Activated CD8-positive, alpha-beta memory T cell treated with anti-CD3 and anti-CD28 coated beads for 48 hours (primary cell): ENCODE results near the gene UBE3C.

Source experiments
- DNase-seq, 3 experiments: peaks; one replicate each; pipeline ENCODE4 v3.0.0-alpha.2; 2020; ENCODE audit warnings: low read depth in 2 of 3, low spot score in 2 of 3

The UBE3C gene

DNA sequence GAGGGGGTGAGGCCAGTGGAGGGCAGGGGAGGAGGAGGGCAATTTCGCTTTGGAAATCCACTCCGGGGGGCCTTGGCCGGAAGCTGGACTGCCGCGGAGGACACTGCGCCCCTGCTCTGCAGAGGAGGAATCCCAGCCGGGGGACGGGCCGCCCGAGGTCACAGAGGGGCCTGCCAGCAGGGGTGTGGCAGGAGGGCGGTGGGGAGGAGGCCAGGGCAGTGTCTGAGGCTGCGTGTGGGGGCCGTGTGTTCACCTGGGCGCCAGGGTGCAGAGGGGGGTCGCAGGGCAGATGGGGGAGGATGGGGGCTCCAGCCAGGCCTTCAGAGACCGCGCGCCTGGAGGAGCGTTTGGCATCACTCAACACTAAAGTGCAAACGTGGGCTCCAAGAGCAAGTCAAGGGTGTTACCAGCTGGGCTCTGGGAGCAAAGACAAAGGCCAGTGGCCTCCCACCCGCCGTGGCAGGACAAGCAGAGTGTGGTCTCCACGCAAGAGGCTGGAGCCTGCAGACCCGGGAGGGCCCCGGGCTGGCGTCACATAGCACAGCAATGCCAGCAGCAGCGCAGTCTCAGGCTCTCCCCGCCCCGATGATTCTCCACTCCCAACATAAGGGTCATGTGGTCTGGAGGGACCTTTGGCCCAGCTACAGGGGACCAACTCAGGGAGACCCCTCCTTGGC is 152.8 kb downstream of the UBE3C start:
- no peak for DNase-seq

DNA sequence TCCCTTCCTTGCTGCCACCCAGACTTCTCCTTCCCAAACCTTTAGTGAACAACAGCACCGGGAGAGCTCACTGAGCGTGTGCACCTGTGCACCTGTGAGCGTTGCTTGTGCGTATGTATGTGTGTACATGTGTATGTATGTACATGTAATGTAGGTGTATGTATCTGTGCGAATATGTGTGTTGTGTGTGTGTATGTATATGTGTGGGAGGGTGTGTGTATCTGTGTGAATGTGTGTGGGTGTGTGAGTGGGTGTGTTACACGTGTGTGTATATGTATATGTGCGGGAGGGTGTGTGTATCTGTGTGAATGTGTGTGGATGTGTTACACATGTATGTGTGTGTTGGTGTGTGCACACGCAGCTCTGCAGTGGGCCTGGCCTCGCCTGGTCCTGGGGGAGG is 153.5 kb downstream of the UBE3C start:
- no peak for DNase-seq

DNA sequence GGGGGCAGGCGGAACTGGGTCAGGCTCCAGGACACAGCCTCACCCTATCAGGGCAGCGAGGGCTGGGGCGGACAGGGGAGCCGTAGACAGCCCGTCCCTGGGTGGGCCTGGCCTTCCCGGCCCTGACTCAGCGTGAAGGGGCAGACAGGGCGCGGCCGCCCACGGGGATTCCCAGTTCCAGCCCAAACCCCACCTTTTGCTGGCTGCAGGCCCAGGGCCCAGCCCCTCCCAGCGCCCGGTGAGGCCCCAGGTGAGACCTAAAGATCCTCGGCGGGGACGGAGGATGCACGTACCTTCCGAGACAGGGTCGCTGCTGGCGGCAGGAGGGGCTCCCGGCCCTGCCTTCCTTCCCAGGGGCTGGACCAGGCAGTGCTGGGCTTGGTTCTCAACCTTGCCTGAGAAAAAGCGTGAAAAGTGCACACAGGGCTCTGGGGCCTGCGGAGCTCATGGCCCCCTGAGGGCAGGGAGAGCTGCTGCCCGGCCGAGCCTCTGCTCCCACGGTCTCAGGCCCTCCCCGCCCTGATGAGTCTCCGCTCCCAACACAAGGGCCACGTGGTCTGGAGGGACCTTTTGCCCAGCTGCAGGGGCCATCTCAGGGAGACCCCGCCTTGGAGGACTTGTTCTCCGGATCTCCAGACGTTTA is 154.2 kb downstream of the UBE3C start:
- no peak for DNase-seq

DNA sequence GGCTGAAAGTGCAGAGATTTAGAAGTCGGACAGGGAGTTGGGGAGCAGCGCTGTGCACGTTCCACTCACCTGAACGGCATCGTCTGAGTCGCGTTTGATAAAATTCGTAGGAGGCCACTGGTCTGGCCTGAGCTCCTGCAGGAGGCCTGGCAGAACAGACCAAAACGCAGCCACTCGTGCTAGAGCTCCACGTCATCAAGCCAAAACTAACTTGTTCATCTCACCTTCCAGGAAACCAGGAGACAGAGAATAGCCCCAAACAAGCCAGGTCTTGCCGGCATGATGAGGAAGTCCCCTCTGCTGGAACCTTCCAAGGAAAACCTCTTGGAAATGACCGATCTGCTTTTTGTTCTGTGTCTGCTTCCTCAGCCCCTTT is 154.7 kb downstream of the UBE3C start:
- DNase-seq: no peak

DNA sequence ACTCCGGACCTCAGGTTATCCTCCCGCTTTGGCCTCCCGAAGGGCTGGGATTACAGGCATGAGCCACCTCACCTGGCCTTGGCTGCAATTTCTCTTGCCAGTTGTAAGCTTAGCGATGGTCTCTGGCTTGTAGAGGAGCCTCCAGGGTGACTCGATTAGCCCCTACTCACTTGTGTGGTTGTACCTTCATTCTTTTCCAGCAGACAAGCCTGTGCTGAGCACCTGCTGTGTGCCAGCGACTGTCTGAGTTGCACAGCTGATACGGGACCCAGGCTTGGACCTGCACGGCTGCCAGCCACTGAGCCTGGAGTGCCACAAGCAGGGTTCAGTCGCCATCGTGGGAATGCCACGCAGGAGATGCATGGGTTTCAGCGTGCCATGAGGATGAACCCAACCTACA is 156.0 kb downstream of the UBE3C start:
- no peak for DNase-seq

DNA sequence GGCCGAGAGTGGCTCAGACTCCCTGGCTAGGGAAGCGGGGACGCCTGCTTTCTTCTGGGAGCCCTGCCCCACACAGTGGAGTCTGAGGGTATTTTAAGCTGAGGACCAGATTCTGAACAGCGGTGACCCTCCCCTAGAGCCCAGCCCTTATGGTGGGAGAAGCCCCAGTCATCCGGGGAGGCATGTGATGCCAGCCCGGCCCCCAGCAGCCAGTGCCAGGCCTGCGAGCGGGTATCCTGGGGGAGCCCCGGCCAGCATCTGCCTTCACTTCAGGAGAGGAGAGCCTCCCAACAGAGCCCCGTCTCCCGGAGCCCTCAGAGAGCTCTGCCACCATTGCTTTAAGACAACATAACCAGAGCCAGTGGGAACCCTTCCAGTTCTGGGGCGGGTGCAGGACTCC is 156.6 kb downstream of the UBE3C start:
- DNase-seq: no peak

DNA sequence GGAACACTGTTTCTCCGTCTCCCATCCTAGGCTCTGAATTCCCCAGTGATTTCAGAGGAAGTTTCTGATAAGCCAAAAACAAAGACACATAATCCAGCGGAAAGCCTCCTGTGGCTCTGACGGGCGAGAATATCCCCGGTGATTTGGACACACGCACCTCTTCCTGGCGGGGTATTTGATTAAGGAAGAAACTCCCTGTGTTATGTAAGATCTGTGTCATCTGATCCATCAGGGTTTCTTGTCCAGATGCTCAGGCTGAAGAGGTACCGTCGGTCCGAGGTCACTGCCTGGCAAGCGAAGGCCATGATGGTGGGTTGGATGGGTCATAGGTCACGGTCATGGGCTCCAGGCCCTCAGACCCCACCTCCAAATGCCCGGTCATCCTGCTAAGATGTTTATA is 158.5 kb downstream of the UBE3C start:
- no peak for DNase-seq

DNA sequence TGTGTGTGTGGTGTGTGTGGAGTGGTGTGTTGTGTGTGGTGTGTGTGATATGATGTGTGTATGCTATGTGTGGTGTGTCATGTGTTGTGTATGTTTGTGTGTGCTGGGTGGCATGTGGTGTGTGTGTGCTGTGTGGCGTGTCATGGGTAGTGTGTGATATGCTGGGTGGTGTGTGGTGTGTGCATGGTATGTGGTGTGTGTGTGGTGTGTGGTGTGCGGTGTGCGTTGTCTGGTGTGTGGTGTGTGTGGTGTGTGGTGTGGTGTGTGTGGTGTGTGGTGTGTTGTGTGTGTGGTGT is 160.5 kb downstream of the UBE3C start:
- DNase-seq: no peak

DNA sequence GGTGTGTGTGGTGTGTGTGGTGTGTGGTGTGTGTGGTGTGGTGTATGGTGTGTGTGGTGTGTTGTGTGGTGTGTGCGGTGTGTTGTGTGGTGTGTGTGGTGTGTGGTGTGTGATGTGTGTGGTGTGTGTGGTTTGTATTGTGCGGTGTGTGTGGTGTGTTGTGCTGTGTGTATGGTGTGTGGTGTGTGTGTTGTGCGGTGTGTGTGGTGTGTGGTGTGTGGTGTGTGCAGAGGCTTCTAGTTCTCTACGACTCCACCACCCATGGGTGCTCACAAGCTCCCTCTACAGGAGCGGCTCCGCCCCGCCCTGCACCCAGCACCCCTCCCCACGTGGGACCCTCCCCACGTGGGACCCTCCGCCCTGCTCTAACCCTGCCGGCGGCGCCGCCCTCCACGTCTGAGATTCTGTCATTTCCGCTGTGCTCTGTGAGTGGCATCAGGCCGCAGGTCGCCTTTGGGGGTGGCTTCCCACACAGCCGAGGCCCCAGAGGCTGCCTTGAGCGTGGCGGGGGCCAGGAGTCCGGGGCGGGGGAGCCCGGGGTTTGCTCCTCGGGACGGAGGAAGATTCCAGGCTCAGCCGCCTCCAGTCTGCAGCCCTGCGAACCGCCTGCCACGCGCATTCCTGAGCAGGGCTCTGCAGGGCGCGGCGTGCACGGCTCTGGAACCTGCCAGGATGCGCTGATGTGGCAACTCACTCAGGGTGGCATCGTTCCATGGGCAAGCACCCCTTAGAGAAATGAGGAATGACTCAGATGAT is 161.1 kb downstream of the UBE3C start:
- DNase-seq: no peak

DNA sequence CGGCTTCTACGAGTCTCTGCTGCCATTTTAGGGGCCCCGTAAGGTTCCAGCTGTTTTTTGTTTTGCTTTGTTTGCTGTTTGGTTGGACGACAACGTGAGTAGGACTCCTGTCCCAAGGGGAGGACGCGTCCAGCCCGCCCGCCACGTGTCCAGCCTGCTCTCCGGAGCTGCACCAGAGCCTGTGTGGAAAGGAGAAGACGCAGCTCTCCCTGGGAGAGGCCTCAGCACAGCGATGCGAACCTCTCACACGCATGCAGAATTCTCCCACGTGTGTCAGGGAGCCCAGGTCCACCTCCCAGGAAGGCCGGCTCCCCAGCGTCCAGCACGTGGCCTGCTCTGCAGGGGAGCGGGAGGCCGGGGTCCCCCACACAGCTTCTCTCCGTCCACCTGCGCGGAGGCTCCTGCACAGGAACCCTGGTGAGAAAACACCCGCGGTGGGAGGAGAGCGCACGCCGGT is 161.7 kb downstream of the UBE3C start:
- no peak for DNase-seq

DNA sequence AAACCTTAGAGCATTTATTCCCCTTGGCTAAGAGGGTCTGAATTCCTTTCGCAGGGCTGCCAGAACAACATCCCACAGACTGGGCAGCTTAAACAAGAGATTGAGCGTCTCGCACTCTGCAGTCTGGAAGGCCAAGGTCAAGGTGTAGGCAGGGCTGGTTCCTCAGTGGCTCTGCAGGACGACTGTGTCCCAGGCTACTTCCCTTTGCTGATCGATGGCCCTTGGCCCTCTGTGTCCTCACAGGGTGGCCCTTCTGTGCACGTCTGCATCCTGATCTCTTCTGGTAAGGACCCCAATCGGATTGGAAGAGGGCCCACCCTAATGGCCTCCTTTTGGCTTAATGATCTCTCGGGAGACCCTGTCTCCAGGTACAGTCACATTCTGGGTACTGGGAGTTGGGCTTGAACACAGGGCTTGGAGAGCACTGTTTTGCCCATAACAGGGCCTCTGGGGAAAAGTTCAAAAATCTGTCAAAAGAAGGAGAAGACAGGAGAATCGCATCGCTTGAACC is 162.9 kb downstream of the UBE3C start:
- no peak for DNase-seq

DNA sequence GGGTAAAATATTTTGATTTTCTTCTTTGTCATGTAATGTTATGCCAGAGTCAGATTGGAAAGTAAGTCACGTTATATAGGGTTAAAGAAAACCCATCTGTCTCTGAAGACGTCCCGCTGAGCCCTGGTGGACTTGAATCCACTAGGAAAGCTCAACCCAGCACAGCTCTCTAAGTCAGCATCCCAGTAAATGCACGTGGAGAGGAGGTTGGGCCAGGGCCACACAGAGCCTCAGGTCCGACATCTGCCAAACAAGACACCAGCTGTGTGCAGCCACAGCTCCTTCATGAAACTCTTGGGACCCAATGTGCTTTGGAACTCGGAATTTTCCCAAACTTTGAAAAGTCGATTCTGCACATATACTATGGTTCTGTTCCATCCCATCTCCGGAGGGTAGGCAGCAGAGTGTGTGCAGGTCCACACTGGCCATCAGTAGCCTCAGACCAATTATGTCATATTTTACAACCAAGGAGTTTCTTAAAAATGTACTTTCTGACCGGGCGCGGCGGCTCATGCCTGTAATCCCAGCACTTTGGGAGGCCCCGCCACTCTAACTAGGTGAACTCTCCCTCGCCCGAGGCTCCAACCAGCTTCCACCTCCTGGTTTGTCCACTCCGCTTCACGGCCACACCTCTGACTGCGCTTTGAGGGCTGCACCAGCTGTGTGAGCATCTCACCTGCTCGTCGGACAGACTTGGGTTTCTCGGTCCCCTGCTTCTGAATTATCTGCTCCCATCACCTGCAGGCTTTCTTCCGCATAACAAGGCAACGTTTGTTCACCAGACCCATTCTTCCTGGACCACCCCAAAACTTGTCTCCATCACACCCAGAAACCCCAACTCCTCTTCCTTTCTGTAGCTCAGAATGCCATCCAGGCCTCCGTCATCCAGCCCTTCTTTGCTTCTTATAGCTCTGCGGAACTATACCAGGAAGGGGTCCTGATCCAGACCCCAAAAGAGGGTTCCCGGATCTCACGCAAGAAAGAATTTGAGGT is 168.4 kb downstream of the UBE3C start:
- no peak for DNase-seq

DNA sequence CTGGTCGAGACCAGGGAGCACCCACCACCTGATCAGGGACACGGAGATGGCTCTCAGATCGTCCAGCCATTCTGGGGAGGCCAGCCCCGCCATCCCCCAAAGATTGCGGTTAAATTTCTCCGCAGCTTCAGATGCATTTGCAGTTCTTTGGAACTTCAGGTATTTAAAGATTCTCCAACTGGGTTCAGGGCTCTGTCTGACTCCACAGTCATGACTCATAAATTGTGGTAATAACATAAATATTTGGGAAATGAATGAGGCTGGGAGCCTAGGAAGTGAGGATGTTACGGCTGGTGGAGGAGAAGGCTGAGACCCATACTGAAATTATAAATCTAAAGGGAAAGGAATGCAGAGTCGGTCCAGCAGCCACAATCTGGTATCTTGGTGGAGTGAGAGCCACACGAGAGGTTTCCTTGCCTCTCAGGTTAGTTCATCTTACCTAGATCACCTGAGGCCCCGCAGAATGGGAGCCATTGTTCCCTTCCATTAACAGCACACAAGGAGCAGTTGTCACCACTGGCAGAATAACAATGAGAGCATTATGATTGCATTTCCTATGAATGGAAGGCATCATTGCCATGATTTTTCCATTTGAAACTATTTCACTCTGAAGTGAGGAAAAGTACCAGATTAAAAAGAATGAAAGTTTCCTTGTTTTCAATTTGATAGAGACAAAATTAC is 171.4 kb downstream of the UBE3C start:
- DNase-seq: no peak

DNA sequence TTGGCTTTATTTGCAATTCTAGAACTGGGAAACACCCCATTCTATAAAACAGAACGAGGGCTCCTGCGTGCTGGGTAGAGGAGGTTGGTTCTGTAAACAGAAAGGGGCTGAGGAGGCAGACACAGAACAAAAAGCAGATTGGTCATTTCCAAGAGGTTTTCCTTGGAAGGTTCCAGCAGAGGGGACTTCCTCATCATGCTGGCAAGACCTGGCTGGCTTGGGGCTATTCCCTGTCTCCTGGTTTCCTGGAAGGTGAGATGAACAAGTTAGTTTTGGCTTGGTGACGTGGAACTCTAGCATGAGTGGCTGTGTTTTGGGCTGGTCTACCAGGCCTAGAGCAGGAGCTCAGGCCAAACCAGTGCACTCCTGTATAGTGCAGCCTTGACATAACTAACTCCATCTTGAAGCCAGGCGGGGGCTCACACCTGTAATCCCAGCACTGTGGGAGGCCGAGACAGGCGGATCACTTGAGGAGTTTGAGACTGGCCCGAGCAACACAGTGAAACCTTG is 172.0 kb downstream of the UBE3C start:
- no peak for DNase-seq

DNA sequence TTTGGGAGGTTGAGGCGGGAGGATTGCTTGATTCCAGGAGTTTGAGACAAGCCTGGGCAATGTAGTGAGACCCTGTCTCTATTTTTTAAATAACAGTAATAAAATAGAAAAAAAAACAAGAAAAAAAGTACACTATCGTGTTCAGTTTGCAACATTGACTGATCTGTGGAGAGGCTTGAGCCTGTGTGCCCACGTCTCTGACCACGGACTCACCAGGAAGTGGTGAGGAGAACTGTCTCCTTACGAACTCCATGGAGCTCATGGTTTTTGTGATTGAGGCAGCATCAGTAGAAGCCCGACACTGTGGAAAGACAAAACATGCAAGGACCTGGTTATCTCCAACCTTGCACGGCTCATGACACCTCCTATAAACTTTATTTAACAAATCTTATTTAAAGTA is 174.2 kb downstream of the UBE3C start:
- no peak for DNase-seq

DNA sequence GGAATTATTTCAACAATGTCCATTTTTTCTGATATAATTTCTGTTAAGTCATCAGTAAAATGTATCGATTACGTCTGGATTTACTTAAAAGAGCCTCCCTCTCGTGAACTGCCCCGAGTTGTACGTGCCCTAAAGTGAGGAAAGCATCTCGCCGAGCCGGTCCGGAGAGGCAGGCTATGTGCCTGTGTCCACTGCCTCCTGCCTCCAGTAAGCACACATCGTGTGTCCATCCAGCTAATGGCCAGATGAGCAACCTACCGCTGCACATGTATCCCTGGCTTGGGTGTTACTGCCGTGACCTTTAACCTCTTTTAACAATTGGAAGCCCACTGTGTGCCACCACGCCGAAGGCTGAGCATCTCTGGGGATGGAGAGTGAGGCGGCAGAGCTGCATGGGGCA is 174.9 kb downstream of the UBE3C start:
- DNase-seq: no peak

DNA sequence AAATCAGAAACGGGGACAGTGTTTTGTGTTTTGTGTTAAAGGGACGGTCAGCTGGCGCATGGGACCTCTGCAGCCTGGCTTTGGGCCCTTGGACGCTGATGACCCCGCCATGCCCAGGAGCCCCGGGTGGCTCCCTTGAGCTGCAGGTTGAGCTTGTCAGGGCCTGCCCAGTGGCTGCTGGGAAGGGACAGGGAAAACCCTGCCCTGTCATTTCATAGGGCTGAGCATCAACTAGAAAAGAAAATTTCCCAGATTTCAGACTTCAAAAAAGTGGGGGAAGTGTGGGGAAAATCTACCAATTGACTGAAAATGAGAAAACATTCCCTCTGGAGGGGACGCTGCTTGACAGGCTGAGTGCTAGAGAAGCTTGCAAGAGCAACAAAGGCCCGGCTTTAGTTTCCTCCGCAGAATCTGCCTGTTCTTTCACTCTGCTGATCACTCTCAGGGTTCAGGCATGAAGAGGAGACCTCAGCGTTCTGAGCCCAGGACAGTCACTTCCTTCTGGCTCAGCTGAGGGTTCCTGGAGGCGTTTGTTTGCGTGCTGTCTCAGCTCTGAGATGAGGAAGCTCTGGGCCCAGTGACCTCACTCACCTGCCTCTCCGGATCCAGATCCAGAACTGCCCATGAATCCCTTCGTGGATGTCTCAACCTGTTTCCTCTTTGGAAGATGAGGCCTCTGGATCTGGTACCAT is 179.4 kb downstream of the UBE3C start:
- DNase-seq: no peak
